SU-DHL-6 (cell line): ENCODE data around the gene EPHA7.

Experiments used
- EZH2phosphoT487 ChIP-seq: fragments of 200-600 bp; sonication (generic), shearing (Covaris generic); conservative IDR thresholded peaks from 2 replicates; pipeline ENCODE4 v1.6.1; 2018; ENCODE audit warnings: mild to moderate bottlenecking, antibody characterized with exemption, low read length, moderate library complexity, mixed read lengths
- TF ChIP-seq, protein P1 (sequence below): fragments of 200-600 bp; sonication (generic); IDR thresholded peaks from one replicate; pipeline ENCODE4 v1.5.1; 2017; ENCODE audit warnings: antibody characterized with exemption, mild to moderate bottlenecking, low read length, moderate library complexity; ENCODE audit not compliant: insufficient read depth, poor library complexity, severe bottlenecking

- TF ChIP-seq, protein P1, sequence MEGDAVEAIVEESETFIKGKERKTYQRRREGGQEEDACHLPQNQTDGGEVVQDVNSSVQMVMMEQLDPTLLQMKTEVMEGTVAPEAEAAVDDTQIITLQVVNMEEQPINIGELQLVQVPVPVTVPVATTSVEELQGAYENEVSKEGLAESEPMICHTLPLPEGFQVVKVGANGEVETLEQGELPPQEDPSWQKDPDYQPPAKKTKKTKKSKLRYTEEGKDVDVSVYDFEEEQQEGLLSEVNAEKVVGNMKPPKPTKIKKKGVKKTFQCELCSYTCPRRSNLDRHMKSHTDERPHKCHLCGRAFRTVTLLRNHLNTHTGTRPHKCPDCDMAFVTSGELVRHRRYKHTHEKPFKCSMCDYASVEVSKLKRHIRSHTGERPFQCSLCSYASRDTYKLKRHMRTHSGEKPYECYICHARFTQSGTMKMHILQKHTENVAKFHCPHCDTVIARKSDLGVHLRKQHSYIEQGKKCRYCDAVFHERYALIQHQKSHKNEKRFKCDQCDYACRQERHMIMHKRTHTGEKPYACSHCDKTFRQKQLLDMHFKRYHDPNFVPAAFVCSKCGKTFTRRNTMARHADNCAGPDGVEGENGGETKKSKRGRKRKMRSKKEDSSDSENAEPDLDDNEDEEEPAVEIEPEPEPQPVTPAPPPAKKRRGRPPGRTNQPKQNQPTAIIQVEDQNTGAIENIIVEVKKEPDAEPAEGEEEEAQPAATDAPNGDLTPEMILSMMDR, result no peak
- TF ChIP-seq EZH2phosphoT487, result no peak
These were observed 12.2 kb downstream of the EPHA7 start for GRCh38 chr6:93407186-93407585.
